GM19372 (cell line): ENCODE measurements around the gene SRGAP3.
A peak's percentile ranks its signal among the peaks of the same experiment; 100 is the strongest.

ENCODE experiments used
- ATAC-seq: cut with Tn5 transposase; IDR thresholded peaks from one replicate; pipeline ENCODE4 v1.9.1; 2021; ENCODE audit warnings: mild to moderate bottlenecking, low read depth, moderate library complexity; ENCODE audit not compliant: unreplicated experiment

The SRGAP3 gene

DNA sequence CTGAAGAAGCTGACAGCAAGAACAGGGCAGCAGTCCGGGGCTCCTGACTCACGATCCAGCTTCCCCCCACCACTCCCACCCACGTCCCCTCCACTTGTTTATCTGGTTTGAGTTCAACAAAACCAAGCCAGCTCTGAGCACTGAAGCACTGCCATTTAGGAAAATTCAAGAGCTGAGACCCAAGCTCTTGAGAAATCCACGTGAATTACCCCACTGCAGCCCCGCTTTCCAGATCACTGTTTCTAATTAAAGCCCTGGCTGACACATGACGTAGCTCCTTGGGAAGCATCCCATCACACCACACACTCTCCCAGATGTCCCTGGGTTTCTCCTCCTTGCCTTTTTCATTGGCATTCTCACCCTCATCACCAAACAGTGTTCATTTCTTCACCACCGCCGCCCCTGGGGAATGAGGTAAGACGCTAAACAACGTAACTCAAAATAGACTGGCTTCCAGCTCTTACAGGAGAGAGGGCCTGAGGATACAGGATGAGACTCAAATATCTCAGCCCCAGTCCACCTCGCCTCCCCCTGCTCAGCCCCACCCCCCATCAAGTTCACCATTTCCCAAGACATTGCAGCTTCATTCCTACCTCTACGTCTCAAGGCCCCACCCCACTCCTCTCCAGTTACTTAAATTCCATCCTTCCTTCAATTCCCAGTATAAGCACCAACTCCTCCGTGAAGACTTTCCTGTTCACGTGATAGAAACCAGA lies 95.4 kb downstream of the SRGAP3 start:
- ATAC-seq = no peak

DNA sequence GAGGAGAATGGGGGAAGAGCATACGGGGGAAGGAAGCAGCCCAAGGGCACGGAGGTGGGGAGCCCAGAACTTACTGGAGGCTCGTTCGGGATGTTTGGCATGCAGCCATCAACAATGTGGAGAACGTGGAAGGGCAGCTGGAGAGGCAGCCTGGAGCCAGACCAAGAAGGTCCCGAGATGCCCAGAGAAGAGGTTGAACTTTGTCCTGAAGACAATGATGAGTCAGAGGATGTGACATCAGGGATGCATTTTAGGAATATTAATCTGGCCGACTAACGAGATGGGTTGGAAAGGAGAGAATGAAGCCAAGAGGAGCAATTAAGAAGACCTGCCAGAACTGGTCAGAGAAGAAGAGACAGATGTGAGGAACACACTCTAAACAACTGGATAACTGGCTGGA lies 98.2 kb downstream of the SRGAP3 start:
- no peak for ATAC-seq

DNA sequence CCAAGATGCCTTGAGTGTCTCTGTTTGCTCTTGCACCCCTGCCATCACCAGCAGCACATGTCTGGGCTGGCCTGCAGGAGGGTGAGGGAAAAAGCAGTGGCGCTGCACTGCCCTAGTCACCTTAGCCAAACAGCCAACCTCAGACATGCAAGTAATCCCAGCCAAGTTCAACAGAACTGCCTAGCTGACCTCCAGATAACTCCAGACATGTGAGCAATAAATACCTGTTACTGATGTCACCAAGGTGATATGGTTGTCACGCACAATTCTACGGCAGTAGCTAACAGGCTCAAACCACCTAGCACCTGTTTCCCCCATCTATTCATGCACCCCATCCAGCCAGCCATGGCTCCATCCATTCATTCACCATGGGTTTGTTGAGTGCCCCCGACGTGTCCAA lies 99.9 kb downstream of the SRGAP3 start:
- no peak for ATAC-seq

DNA sequence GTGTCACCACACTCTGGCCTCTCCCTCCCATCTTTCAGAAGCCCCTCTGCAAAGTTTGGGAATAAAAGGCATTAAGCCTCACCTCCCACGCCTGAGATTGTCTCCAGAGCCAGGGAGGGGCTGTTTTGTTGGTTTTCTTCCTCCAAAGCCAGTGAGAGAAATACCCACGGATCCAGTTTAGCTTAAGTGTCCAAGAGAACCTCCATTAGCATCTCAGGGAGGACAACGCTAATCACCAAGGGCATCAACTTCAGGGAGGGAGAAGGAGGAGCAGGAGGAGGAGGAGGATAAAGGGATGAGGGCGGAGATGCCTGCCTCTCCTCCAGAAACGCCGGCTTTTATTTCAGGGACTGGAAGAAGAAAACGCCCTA lies 101.6 kb downstream of the SRGAP3 start:
- ATAC-seq = no peak

DNA sequence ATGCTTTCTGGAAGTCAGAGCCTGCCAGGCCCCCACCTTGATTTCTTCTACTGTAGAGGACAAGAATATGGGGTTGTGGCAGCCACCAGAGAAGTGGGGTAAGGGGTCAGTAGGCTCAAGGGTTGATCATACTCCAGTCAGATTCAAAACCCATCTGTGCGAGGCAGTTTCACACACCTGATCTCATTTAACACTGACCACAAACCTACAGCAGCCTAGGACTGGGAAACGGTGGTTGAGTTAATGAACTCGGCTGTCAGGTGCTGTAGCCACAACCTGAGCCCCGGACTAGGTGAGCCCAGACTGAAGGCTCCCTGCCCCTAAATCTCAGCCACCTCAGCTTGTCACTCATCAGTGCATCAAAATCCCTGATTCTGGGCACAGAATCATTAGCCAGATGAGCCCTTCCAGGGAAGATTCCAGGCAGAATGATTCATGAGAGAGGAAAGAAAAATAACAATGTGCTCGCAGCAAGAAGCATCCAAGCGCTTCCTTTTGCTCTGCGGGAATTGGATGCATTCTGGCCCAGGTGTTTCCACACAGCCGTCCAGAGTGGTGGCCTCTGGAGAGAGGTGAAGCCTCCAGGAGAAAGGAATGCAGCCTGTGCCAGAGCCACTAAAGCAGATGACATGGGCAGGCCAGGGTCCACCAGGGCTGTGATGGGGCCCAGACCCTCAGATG lies 102.1 kb downstream of the SRGAP3 start:
- ATAC-seq = peak; percentile 69

DNA sequence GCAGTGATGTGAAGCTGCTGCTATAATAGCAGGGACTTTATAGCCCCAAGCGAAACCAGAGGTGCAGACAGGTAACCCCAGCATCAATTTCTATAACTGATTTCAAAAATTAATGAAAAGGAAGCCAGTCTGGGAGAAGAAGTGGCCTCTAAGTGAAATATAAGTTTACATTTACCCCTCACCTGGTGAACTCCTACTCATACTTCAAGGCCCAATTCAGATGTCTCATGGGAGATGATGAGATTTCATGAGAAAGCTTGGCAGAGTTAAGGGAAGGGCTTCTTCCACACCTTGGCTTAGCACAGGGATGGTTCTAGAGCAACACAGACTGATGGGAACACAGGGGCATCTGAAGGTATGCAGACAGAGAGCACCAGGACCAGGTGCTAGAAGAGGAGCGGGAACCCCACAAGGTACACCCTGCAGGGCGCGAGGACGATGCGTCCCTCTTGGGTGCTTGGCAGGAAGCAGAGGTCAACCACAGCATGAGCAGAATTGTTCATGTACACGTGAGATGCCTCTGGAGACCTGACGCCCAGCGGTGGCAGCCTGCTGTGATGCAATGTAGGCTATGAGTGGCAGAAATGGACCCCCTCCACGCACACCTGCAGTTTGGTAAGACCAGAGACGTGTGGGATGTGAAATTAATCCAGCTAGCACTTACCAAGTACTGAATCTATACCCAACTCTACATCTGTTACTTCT lies 102.9 kb downstream of the SRGAP3 start:
- no peak for ATAC-seq

DNA sequence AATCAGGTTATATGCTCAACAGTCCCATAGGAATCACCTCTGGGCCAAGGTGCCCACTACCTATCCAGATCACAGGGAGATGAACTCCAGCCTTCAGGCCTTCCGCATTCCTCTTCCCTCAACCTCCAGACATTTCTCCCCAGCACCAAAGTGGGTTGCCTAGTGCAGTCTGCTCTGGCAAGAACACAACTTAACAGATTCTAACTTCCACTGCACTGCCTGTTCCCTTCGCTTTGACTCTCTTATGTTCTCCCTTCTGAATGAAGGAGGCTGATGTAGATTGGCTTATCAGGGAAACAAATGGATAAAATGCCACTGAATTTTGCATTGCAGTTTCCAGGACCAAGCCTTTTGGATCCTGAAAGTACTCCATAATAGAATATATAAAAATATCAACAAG lies 106.3 kb downstream of the SRGAP3 start:
- no peak for ATAC-seq

DNA sequence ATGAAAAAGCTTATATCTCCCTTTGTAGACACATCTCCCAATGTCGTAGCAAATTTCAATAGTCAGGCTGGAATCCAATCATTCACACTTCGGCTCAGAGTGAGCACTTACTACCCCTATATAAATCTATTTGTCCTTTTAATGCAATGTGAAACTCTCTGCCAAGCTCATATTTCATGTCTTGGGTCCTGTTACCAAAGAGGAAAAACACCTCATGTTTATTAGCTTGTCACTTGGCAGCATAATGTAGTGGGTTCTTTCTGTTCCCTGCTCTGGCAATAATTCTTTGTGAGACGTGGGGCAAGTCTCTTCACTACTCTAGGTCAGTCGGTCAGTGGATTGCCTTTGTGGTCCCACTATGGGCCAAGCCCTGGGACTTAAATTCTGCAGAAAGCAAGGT lies 107.1 kb downstream of the SRGAP3 start:
- ATAC-seq = no peak

DNA sequence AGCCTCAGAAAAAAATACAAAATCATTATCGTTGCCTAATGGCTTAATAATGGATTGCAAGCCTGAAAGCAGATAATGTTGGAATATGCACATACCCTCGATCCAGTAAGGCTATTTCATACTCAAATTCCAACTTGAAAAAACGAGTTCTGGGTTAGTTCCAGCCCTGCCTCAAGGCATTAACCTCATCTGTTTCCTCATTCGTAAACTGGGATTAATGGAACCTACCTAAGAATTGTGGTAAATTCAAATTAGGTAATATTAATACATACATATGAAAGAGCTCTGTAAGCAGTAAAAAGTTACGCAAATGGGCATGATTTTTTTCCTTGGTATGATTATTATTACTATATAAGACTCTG lies 107.5 kb downstream of the SRGAP3 start:
- ATAC-seq = no peak

DNA sequence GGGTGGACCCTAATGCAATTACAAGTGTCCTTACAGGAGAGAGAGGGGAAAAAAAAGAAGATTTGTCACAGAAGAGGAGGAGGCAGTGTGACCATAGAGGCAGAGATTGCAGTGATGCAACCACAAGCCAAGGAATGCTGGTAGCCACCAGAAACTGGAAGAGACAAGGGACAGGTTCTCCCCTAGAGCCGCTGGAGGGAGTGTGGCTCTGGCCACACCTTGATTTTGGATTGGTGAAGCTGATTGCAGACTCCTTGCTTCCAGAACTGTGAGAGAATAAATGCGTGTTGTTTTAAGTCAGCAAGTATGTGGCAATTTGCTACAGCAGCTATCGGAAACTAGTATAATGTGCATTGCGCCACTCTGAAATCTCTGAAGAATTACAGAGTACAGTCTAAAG lies 110.1 kb downstream of the SRGAP3 start:
- no peak for ATAC-seq

DNA sequence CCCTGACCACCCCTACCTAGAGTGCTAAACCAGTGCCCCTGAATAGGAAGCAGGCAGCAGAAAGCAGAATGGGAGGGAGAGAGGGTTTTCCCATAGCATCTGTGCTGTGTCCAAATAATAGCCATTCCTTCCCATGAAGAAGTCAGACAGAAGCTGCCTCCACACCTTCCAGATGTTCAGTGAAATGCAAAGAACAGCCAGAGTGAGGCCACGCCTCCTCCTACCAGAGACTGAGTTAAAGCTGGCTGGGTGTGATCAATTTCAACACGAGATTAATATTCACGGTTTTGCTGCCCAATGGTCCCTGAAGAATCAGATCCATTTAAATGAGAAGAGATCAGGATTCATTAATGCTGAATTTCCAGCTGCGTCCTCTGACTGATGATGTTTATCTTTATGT lies 111.8 kb downstream of the SRGAP3 start:
- ATAC-seq = no peak

DNA sequence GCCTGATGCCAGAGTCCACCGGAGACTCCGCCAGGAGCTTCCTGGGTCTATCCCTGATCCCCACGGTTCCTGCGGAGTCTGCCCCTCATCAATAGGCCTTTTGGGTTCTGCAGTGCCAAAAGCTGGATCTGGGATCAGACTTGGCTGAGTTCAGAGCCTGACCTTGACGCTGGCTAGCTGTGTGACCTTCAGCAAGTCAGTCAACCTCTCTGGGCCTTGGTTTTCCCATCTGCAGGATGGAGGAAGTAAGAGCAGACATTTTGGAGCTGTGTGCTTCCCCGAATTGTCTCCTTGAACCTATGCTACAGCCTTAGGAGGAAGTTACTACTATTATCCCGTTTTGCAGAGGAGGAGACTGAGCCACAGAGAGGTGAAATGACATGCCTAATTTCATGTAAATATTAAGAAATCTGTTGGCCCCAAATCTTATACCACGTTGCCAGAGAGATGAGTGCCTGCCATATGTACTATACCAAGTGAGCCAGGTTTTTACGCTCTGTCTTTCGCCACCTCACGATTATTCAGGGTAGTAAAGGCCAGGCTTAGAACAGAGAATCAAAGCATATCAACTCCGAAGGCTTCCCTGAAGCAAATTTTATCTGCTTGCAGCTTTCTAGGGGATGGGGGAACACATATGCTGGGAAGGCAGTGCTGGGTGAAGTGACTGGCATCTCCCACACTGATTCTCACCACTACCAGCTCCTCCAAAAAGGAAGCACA lies 112.5 kb downstream of the SRGAP3 start:
- no peak for ATAC-seq

DNA sequence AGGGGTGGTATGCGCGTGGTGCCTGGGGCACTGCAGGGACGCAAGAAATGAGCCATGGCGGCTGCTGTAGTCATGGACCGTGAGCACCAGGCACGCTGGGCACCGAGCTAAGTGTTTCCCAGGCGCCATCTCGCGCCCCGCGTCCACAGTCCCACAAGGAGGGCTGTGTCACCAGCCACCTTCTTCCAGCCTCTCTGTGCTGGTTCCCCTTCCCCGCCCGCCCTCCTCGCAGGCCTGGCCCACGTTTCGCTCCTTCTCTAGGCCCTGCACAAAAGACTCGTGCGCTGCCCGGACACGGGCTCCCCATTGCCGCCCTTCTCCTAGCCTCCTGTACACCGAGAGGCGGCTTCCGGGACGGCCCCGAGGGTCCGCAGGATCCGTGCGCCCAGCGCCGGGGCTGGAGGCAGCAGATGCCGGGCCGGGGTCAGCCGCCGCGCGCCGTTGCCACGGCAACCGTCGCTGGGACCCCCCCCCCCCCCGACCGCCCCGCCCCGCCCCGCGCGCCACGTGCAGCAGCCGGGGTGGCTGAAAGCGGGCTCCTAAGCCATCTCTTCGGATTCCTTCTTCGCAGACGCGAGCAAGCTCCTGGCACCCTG lies 113.4 kb downstream of the SRGAP3 start:
- no peak for ATAC-seq

DNA sequence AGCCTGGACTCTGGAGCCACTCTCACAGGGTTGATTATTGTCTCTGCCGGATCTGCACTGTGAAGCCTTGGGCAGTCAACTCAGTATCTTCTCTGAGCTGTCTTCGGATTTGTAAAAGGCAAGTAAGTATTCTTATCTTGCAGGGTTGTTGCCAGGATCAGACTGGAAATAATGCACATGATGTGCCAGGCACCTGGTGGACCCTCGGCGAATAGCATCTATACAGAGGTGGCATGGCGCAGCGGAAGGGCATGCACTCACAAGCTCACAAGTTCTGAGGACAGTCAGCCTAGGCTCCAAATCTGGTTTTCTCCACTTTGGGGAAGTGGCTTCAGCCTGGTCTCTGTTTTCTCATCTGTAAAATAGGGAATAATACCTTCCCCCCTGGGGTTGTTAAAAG lies 113.9 kb downstream of the SRGAP3 start:
- no peak for ATAC-seq

DNA sequence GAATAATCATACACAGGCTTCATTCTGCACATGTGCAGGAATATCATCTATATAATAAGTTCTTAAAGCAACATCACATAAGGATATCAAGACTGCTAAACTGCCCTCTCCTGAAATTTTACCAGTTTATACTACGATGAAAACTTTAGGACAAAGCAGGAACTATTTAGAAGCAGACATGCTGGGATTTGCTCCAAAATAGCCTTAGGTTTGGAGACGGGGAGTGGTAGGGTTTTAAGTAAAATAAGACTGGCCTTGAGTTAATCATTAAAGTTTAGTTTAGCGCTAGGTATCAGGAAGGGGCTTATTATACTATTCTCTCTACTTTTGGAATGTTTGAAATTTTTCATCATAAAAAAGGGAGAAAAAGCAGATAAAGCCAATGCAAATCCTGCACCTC lies 115.8 kb downstream of the SRGAP3 start:
- ATAC-seq = no peak

DNA sequence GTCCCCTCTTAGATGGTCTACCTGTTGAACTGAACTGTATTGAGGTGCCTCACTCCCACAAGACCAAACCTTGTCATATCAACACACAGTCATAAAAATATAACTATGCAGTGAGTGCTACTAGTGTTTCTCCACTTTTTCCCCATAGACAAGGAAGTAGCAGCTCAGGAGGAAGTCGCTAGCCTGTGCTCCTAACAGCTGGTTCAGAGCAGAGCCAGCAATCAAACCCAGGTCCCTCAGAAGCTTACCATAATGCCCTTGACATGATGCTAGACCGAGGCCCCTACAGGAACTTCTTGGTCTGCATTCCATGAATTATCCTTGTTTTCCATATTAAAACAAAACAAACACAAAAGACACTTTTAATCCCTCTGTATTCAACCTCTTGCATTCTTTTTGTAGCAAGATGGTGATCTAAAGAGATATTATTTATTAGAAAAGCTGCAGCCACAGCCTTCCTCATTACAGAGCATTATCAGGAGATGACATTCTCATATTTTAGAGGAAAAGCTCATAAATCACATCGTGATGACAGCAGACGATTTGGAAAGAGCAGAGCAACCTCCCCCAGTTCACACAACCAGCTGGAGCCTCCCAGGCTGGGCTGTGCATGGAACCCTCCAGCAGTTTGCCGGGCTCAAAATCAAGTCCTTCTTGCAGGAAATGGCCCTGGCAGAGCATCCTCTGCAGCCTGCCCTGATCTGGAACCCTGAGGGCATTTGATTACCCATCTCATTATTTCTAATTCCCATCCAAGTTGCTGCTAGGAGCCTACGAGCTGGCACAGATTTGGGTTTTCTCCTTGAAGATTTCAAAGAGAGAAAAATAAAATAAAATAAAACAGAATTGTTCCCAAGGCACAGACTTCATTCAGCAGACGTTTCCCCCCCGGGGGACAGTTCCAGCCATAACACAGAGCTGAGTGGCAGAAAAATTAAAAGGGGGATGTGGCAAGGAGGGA lies 118.8 kb downstream of the SRGAP3 start:
- ATAC-seq = no peak

DNA sequence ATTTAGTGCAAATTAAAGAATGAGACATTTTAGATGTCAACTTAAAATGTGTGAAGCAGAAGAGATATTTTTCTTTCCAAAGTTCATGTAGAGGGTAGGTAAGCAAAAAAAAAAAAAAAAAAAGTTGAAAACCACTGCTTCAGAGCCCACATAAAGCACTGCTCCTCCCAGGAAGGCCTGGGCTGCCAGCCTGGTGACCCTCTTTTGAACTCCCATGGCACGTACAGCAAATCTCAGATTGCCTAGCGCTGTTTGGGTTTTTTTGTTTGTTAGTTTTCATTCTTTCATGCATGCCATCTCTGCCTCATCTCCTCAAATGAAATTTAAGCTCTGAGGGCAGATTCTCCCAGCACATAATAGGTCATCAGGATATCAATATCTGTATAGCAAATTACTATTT lies 120.1 kb downstream of the SRGAP3 start:
- no peak for ATAC-seq

DNA sequence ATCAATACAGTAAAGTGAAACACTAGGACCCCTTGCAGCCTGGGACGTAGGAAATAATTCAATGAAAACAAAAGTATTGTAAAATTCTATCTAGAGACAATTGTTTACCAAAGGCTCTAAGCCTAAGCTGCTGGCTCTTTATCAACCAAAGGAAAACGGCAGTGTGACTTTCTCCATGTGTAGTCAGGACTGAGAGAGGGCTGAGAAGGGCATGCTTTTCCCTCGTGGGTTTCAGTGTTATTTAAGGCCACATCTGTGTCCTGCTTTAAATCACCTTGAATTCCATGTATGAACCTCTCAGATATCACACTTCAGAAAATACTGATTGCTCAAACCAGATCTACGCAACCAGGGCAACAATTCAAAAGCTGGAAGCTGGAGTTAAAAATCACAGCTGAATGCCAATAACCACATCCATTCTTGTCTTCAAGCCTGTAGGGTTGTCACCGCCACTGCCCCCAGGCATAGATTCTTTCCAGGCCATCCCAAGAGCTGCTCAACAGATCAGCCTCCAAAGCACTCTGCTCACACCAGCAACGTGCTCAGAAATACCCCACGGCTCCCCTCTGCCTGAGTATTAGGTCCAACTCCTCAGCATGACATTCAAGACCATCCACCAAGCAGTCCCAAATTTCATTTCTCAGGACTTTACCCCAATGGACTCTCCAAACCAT lies 124.0 kb downstream of the SRGAP3 start:
- ATAC-seq = no peak

DNA sequence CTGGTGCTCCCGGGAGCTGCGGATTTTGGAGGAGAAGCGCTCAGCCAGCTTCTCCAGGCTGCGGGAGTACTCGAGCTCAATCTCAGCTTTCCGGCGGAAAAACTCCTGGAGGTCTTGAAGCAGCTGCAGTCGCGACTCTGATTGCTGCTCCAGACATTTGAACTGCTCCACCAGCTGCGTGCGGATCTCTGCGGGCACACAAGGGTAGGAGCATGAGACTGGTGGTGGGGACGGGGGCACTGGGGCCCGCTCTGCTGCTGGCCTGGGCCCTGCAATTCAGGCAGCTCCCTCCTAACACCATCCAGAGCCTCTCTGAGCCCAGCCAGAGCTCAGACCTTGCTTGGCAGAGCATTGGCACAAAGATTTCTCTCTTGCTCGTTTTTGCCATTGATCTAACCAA lies 124.7 kb downstream of the SRGAP3 start:
- no peak for ATAC-seq
